IPS DF 4.7 (cell line): Measurements from ENCODE around the gene CRYGD.
"Not testable (repeated sequence)": the region's sequence is repeated elsewhere in the genome, so short reads cannot be mapped to it uniquely, and the experiment has no call there.

Source experiments
- DNase-seq: peaks from one replicate; pipeline ENCODE4 v3.0.0-alpha.2; 2013; ENCODE audit warnings: low spot score; ENCODE audit errors: extremely low read depth

CRYGD gene

DNA sequence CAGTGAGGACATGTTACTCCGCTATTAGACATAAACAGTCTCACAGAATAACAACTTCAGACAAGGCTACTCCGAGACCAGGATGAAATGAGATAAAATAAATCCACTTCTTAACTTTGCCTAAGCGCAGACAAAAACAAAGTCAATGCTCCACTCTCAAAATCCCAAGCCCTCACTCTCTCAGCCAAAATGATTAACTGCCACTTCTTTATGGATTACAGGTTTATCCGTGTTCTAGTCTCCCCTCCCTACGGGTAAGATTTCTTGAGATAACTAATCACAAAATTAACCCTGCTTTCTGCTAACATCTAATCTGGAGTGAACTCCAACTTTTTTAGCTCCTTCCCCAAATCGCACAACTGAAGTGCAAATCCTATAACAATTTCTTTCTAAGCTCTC, 6.4 kb upstream of the CRYGD start:
- DNase-seq: no peak

DNA sequence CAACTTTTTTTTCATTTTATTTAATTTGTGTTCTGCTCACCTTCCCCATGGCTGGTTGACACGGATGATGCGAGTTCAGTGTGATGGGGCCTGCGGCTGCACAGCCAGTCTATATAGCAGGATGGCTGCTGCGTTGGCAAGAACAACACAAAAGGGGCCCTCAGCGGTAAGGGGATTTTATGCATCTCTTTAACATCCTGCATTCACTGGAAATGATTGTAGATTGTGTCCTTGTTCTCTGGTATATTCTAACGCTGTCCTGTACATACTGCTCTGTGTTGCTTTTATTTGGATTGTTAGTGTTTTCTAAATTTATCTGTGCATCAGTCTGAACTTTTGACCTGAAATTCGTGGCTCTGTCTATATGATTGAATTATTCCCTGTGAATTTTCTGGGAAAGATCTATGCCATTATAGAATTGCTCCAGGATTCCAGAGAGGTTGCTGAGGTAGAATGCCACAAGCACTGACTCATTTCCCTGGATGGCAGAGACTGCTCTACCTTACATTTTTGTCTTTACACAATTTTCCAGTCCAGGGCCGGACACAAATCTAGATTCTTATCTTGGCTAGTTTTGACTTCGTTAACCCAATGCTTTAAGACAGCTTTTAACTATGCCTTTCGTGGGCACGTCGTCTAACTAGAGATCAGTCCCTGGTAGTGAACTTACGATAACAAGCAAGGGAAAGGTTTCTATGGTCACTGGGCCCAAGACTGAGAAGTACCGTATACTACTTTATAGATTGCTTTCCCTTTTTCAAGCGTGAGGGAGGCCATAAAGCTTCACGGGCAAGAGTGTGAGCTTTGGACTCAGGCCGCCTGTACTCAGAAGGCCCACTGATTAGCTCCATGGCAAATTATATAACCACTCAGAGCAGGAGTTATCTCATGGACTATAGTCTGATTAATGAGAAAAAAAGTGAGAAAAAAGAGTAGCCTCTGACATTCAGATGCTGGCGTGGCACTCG, 5.7 kb upstream of the CRYGD start, which contains the start of gene CRYGC:
CRYGC (minus strand) TSS at position 85 of the 968 bp plus-strand sequence; CDS start at position 49, 36 bp downstream.
- DNase-seq: no peak

DNA sequence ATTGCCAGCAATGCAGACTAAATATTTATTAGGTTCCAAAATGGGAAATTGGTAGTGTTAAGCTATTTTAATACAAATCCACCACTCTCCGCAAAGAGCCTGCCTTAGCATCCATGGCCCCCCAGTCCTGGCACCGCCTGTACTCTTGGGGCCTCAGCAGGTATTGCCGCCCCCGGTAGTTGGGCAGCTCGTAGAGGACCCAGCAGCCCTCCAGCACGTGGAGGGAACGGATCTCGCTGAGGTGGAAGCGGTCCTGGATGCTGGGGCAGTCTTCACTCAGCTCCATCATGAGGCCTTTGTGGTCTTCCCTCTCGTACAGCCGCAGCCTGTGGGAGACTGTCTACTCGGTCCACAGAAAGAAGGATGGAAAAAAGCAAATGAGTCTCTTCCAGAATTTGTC, 3.8 kb upstream of the CRYGD start:
- no peak for DNase-seq

DNA sequence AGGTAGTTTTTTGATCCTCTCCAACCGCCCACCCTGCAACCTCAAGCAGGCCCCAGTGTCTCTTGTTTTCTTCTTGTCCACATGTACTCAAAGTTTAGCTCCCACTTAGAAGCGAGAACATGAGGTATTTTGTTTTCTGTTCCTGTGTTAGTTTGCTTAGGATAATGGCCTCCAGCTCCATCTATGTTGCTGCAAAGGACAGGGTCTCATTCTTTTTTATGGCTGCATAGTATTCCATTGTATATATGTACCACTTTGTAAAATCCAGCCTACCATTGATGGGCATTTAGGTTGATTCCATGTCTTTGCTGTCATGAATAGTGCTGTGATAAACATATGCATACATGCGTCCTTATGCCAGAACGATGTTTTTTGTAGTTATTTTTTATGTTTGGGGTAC, 2.8 kb upstream of the CRYGD start:
- no peak for DNase-seq

DNA sequence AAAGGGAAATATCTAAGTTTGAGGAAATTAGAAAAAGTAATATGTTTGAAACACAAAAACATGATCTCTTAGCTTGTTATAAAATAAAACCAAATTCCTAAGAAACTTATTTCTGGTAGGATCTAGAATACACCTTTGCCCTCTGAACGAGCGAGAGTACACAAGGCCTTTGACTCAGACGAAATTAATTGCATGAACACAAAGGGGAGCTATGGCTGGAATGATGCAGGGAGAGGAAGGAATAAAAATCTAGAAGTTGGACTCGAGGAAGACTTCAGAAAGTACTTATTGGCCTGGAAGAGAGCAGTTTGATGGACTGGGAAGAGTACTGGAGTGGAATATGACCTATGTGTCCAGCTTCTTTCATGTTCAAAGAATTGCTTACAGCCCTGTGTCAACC, 927 bp upstream of the CRYGD start:
- no peak for DNase-seq

DNA sequence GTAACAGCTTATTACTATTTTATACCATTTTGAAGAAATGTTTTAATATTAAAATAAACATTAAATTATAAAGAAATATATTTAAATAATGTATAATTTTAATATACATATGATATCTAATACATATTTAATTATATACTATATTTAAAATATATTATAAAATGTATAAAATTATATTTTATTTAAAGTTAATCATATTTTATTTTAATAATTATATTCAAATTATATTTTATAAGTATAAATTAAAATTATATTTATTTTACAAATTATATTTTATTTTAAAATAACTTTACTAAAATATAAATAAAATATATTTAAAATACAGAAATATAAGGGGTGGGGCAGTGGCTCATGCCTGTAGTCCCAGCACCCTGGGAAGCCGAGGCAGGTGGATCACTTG, 2.1 kb downstream of the CRYGD start:
- no peak for DNase-seq

DNA sequence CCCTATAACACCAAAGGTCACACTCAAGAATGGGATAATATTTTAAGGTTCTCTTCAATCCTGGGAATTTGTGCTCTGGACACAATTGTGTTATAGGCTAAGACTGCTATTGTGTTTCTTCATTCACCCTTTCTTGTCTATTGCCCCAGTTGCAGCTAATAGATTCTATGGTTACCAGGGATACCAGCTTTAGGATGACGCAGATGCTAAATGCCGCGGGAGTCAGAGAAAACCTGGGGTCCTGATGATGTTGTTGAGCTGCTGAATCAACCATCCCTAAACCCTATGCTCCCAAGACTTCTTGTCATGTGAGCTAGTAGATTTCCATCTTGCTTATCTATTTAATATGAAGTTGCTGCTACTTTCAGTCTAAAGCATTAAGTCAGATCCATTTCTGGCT, 5.4 kb downstream of the CRYGD start:
- no peak for DNase-seq

DNA sequence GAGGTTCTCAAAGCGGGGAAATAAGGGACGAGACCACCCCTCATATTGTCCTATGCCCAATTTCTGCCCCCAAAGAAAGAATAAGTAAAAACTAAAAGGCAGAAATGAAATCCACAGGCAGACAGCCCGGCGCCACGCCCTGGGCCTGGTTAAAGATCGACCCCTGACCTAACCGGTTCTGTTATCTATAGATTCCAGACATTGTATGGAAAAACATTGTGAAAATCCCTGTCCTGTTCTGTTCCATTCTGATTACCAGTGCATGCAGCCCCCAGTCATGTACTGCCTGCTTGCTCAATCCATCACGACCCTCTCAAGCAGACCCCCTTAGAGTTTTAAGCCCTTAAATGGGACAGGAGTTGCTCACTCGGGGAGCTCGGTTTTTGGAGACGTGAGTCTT, 6.9 kb downstream of the CRYGD start:
- DNase-seq: not testable (repeated sequence)

DNA sequence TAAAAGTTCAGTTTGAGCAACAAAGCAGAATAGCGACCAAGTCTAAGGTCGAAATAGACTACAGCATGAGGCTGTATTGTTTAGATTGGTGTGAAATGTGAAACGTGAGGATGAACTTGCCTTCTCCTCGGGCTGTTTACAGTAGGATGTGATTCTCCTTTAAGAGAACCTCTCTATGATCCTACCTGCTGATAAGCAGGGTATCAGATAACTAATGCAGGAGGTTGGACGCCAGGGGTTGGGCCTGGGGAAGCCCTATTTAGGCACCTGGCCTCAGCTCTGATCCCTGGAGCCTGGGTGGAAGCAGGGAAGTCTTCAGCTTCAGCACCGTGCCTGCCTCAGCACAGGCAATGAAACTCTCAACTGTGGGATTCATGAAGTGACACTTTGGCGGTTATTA, 11.4 kb downstream of the CRYGD start:
- no peak for DNase-seq

DNA sequence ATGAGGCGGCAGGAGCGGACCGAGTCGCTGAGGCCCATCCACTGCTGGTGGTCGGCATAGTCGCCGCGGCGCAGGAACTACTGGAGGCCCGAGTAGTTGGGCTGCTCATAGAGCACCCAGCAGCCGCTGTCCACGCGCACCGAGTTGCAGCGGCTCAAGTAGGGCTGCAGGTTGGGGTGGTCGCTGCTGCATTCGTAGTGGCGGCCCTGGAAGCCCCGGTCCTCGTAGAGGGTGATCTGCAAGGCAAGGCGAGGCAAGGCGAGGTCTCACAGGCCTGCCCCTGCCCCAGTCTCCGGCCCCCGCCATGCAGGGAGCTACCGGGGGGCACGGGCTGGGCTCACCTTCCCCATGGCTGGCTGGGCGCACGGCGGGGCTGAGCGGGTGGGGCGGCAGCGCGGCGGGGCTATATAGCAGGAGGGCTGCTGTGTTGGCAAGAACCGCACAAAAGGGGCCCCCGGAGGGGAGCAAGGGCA, 12.0 kb downstream of the CRYGD start:
- DNase-seq: not testable (repeated sequence)

DNA sequence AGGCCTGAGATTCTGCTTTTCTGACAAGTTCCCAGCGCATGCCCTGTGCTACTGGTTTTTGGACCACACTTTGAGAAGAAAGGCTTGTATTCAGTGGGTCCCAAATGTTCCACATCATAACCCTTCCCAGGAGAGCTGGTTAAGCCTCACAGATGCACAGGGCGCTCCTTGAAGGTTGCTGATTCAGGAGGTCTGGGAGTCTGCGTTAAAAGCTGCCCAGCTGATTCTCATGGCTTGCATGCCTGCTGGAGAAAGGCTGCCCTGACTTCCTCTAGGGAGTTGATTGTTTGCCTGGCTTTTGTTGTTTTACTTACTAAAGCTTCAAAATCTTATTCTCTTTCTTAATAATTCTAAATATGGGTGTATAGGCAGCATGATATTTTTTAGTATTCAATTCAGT, 20.7 kb downstream of the CRYGD start:
- no peak for DNase-seq

DNA sequence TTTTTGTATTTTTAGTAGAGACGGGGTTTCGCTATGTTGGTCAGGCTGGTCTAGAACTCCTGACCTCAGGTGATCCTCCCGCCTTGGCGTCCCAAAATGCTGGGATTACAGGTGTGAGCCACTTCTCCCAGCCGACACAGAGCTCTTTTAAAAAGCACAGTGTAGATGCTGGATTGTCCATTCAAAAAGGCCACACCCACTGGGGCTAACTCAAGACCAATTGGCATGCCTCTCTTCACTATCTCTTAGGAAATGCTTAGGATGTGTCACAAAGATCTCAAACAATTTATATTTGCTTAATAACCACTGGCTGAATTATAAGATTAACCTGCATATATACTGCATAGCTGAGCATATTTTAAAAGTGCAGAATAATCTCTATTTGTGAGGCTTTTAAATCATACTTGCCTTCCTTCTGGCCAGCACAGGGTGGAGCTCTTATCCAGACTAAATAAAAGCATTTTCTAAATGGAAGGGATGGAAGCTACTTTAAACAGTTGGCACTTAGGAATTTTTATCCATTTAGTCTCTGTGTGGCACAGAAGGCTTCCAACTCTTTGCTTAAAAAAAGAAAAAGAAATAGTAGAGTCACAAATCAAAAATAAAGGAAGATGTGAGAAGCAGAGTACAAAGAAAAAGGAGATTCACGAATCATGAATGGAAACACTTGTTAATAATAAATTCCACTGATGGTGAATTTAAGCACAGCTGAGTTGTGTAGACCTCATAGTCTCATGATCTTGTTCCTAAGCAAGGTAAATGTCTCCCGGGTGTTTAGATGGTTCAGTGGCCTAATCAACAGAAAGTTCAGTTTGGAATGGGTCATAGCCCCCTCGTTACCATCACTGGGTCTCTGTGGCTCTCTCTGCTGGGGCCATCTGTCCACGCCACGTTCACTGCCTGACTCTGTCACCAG, 22.4 kb downstream of the CRYGD start:
- no peak for DNase-seq

DNA sequence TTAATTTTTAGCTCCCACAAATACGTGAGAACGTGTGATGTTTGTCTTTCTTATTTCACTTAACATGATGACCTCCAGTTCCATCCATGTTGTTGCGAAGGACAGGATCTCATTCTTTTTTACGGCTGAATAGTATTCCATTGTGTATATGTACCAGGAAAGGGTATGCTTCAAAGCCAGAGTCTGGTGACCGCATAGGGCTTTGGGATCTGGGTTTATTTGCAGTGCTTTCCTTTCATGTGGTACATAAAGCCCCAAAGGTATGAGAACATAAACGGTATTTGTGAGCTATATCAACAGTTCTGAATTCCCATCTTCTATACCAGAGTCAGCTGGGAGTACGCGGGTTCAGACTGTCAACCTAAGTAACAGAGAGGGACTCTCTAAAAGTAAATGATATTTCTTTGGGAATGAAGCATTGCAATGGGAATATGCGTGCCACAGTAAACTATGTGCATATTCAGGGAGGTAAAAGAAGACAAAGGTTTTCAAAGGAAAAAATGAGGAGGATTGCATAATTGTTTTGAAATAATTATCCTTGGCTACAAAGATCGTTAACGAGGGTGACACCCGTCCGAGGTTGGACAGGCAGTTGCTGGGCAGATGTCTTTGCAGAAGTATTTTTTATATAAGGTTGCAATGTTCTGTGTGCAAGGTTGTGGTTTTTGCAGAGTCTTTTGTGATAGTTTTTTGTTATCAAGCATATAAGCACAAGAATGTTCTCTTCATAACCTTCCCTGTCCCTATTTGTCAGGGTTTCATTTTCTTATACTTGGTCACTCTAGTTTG, 24.4 kb downstream of the CRYGD start:
- DNase-seq: no peak

DNA sequence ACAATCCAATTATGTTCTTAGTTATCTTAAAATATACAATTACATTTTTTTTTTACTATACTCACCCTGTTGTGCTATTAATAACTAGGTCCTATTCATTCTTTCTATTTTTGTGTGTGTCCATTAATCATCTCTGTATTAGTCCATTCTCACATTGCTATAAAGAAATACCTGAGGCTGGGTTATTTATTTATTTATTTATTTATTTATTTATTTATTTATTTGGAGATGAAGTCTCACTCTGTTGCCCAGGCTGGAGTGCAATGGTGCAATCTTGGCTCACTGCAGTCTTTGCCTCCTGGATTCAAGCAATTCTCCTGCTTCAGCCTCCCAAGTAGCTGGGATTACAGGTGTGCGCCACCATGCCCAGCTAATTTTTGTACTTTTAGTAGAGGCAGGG, 25.6 kb downstream of the CRYGD start:
- DNase-seq: not testable (repeated sequence)

DNA sequence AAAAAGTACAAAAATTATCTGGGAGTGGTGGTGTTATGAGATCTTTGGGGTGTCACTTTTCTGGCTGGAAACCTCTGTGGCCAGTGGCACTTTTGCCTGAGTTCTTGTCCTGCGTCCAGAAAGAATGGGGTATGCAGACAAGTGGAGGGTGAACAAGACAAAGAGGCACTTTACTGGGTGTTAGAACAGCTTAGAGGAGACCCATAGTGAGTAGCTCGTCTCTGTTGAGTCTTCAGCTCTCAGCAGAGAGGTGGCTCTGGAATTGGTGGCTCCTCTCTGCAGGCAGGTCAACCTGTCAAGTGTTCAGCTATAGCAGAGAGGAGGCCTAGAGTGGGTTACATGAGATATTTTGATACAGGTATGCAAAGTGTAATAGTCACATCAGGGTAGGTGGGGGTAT, 26.1 kb downstream of the CRYGD start:
- no peak for DNase-seq

DNA sequence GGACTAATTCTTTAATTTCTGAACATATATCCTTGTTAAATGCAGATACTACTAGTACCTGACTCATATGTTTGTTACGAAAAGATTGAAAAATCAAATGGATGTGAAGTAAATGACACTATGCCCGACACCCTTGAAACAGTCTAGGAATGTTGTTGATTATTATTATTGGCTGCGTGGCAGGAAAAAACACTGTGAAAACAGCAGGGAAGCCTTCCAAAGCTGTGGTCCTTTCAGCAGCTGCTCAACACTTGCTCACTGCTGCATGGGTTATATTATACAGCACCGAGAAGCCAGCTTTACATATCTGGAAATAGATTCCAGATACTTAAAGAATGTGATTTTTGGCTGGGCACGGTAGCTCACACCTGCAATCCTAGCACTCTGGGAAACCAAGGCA, 26.5 kb downstream of the CRYGD start:
- no peak for DNase-seq

DNA sequence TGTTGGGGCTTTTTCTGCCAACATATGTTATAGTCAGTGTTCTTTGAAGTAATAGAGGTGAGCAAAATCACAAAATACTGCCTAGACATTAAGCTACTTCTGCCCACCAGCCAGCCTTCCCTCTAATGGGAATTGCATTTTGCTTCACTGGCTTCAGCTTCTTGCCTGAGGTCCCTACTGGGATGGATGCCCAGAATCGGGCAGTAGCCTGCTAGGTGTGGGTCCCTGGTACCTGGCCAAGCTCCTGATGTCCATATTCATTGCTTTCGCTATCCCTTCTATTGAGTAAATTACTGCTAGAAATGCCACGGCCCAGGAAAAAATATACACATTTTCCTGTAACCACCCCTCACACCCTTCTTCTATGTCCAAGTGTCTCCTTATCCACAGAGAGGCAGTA, 27.0 kb downstream of the CRYGD start:
- DNase-seq: no peak

DNA sequence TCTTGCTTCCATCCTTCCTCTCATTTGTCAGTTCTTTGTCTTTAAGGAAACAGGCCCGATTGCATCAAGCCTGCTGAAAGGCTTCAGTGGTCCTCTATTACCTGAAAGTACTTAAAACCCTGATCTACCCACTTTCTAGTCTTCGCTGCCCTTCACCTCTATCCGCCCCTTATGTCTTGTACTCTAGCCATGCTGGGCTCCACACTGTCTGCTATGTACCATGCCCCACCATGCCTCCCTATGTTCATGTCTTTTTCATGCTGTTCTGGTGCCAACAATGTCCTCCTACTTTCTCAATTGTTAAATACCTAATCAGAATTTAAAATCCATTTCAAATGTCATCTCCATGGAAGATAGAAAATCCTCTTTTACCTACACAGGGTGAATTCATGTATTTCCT, 28.2 kb downstream of the CRYGD start:
- DNase-seq: no peak

DNA sequence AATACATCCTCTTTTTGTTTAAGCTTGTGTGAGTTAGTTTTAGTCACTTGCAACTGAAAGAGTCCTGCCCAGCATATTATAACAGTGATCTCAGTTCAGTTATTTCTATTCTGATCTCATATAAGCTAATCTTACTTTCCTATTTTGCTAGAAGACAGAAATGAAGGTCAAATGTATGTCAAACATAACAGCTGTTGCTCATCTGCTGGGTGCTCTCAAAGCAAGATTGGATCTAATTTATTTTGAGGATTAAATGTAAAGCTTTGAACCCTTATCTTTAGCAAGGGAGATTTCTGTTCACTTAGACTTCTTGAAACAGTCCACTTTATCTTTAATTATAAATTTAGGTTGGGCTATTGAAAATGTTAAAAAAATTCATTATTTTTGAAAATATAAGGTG, 31.2 kb downstream of the CRYGD start:
- no peak for DNase-seq

DNA sequence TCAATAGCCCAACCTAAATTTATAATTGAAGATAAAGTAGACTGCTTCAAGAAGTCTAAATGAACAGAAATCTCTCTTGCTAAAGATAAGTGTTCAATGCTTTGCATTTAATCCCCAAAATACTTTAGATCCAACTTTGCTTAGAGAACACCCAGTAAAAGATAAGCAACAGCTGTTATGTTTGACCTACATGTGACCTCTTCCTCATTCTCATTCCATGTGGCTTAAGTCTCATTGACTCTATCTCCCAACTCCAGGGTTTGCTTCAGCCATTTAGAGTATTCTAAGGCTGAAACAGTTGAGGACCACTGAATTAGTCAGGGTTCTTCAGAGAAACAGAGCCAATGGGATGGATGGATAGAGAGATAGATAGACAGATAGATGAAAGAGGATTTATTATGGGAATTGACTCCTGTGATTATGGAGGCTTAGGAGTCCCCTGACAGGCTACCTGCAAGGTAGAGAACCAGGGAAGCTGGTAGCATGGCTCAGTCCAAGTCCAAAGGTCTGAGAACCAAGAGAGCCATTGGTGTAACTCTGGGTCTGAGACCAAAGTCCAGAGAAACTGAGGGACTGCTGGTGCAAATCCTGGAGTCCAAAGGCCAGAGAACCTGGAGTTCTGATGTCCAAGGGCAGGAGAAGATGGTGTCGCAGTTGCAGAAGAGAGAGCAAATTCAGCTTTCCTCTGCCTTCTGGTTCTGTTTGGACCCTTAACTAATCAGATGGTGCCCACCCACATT, 32.1 kb downstream of the CRYGD start:
- DNase-seq: no peak

DNA sequence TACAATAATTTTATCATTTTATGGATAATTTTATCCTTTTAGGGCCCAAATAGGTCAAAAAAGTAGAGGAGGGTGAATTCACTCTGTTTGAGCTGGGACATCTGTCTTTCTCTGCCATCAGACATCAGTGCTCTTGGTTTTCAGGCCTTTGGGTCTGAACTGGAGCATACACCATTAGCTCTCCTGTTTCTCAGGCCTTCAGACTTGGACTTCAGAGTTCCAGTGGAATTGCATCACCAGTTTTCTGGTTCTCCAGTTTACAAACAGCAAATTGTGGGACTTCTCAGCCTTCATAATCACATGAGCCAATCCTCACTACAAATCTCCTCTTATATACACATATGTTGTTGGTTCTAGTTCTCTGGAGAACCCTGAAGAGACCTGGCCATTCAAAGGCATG, 33.9 kb downstream of the CRYGD start:
- DNase-seq: no peak
